HepG2 (cell line): ENCODE measurements around the gene ACAT2. TPM values are rescaled to one million over a fixed set of nuclear protein-coding genes. Genes with fewer than 3 reads are reported as not detected.

ENCODE experiments used
- ARID2 ChIP-seq: sonication (generic); formaldehyde crosslinking; IDR thresholded peaks from 2 replicates; pipeline ENCODE4 v1.8.1; 2022; ENCODE audit warnings: mild to moderate bottlenecking, missing genetic modification reagents, borderline replicate concordance
- ATF3 ChIP-seq: sonication (generic); formaldehyde crosslinking; IDR thresholded peaks from 2 replicates; pipeline ENCODE4 v1.4.0; 2020; ENCODE audit warnings: missing genetic modification reagents
- GFI1 ChIP-seq: sonication (generic); formaldehyde crosslinking; IDR thresholded peaks from 2 replicates; pipeline ENCODE4 v1.5.0; 2020; ENCODE audit warnings: missing genetic modification reagents, mild to moderate bottlenecking, borderline replicate concordance
- ONECUT2 ChIP-seq: sonication (generic); formaldehyde crosslinking; IDR thresholded peaks from 2 replicates; pipeline ENCODE4 v1.4.0; 2020; ENCODE audit warnings: missing genetic modification reagents
- RBAK ChIP-seq: sonication (generic); formaldehyde crosslinking; IDR thresholded peaks from 2 replicates; pipeline ENCODE4 v1.5.1; 2020; ENCODE audit warnings: mild to moderate bottlenecking, missing genetic modification reagents
- RFX5 ChIP-seq: IDR thresholded peaks from 2 replicates; pipeline ENCODE4 v1.6.1; 2011; ENCODE audit warnings: low read depth, low read length, improper control_type of control experiment
- RNF2 ChIP-seq: fragments of 450-650 bp; conservative IDR thresholded peaks from 2 replicates; pipeline ENCODE4 v1.6.1; 2016; ENCODE audit warnings: low read depth
- TOPORS ChIP-seq: sonication (generic); formaldehyde crosslinking; IDR thresholded peaks from 2 replicates; pipeline ENCODE4 v1.8.0; 2023; ENCODE audit warnings: mild to moderate bottlenecking, missing genetic modification reagents
- ZBTB21 ChIP-seq: sonication (generic); formaldehyde crosslinking; IDR thresholded peaks from 2 replicates; pipeline ENCODE4 v1.4.0; 2020; ENCODE audit warnings: missing genetic modification reagents
- ZNF136 ChIP-seq: sonication (generic); formaldehyde crosslinking; IDR thresholded peaks from 2 replicates; pipeline ENCODE4 v1.8.1; 2022; ENCODE audit warnings: low read depth, mild to moderate bottlenecking, moderate library complexity, missing genetic modification reagents
- ZNF225 ChIP-seq: sonication (generic); formaldehyde crosslinking; IDR thresholded peaks from 2 replicates; pipeline ENCODE4 v1.4.0; 2020; ENCODE audit warnings: mild to moderate bottlenecking, missing genetic modification reagents
- ZNF550 ChIP-seq: sonication (generic); formaldehyde crosslinking; IDR thresholded peaks from 2 replicates; pipeline ENCODE4 v1.4.0; 2020; ENCODE audit warnings: mild to moderate bottlenecking, missing genetic modification reagents, borderline replicate concordance
- ZNF557 ChIP-seq: sonication (generic); formaldehyde crosslinking; IDR thresholded peaks from 2 replicates; pipeline ENCODE4 v1.4.0; 2020; ENCODE audit warnings: missing genetic modification reagents
- ZNF569 ChIP-seq: sonication (generic); formaldehyde crosslinking; IDR thresholded peaks from 2 replicates; pipeline ENCODE4 v1.5.0; 2020; ENCODE audit warnings: mild to moderate bottlenecking, missing genetic modification reagents, moderate library complexity, borderline replicate concordance
- ZNF605 ChIP-seq: sonication (generic); formaldehyde crosslinking; IDR thresholded peaks from 2 replicates; pipeline ENCODE4 v1.8.0; 2022; ENCODE audit warnings: mild to moderate bottlenecking, missing genetic modification reagents
- ZNF652 ChIP-seq: IDR thresholded peaks from 2 replicates; pipeline ENCODE4 v1.6.1; 2016; ENCODE audit warnings: low read depth, borderline replicate concordance
- ZNF672 ChIP-seq: sonication (generic); formaldehyde crosslinking; IDR thresholded peaks from 2 replicates; pipeline ENCODE4 v1.8.1; 2022; ENCODE audit warnings: missing genetic modification reagents
- ZNF761 ChIP-seq: sonication (generic); formaldehyde crosslinking; conservative IDR thresholded peaks from 2 replicates; pipeline ENCODE4 v1.4.0; 2020; ENCODE audit warnings: mild to moderate bottlenecking, missing genetic modification reagents
- polyA plus RNA-seq, 8 experiments: library from polyadenylated mRNA; depleted of rRNA in 3 of 8; stranded (reverse) in 7 of 8; unstranded in 1 of 8; fragments of >200 nt; fragmentation: Illumina TruSeq in 4 of 8; extraction: Trizol in 4 of 8; gene quantifications; 2 replicates each; pipeline versions ENCODE4 v1.2.1 to v1.2.3, GENCODE V29; 2011 to 2016; ENCODE audit warnings: low read depth in 4 of 8, missing spikeins in 1 of 8, mixed read lengths in 1 of 8; ENCODE audit not compliant: insufficient read depth in 1 of 8
- total RNA-seq, 5 experiments: library from RNA; depleted of rRNA; stranded (reverse); fragments of >200 nt; fragmentation: Illumina TruSeq; extraction: Trizol; gene quantifications; 2 replicates each; pipeline ENCODE4 v1.2.3, GENCODE V29; 2016; ENCODE audit warnings: low read depth in 1 of 5
- TF ChIP-seq, protein P1 (sequence below): sonication (generic); formaldehyde crosslinking; conservative IDR thresholded peaks from 2 replicates; pipeline ENCODE4 v1.8.0; 2022; ENCODE audit warnings: missing genetic modification reagents
- TF ChIP-seq, protein P2 (sequence below): sonication (generic); formaldehyde crosslinking; IDR thresholded peaks from 2 replicates; pipeline ENCODE4 v1.5.0; 2020; ENCODE audit warnings: missing genetic modification reagents
- TF ChIP-seq, protein P3 (sequence below): sonication (generic); formaldehyde crosslinking; IDR thresholded peaks from 2 replicates; pipeline ENCODE4 v1.5.1; 2020; ENCODE audit warnings: missing genetic modification reagents, mild to moderate bottlenecking, borderline replicate concordance
- TF ChIP-seq, protein P4 (sequence below): sonication (generic); formaldehyde crosslinking; IDR thresholded peaks from 2 replicates; pipeline ENCODE4 v1.8.0; 2022; ENCODE audit warnings: missing genetic modification reagents, low read depth, mild to moderate bottlenecking, borderline replicate concordance
- TF ChIP-seq, protein P5 (sequence below): sonication (generic); formaldehyde crosslinking; conservative IDR thresholded peaks from 2 replicates; pipeline ENCODE4 v1.8.1; 2023; ENCODE audit warnings: missing genetic modification reagents

ACAT2 gene
- total and polyA plus RNA-seq, 2 of the 13 experiments (the other 11 are each of a cell fraction or from before 2014, with no cell fraction given) = 121 to 534 TPM

- TF ChIP-seq, protein P1, sequence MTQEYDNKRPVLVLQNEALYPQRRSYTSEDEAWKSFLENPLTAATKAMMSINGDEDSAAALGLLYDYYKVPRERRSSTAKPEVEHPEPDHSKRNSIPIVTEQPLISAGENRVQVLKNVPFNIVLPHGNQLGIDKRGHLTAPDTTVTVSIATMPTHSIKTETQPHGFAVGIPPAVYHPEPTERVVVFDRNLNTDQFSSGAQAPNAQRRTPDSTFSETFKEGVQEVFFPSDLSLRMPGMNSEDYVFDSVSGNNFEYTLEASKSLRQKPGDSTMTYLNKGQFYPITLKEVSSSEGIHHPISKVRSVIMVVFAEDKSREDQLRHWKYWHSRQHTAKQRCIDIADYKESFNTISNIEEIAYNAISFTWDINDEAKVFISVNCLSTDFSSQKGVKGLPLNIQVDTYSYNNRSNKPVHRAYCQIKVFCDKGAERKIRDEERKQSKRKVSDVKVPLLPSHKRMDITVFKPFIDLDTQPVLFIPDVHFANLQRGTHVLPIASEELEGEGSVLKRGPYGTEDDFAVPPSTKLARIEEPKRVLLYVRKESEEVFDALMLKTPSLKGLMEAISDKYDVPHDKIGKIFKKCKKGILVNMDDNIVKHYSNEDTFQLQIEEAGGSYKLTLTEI = no peak
- no peak for TF ChIP-seq ONECUT2 (CRISPR knock-in tag)
- no peak for TF ChIP-seq ZNF652 (CRISPR knock-in tag)
- TF ChIP-seq ZNF672 = no peak
- TF ChIP-seq ARID2 (CRISPR knock-in tag) = no peak
- TF ChIP-seq, protein P2, sequence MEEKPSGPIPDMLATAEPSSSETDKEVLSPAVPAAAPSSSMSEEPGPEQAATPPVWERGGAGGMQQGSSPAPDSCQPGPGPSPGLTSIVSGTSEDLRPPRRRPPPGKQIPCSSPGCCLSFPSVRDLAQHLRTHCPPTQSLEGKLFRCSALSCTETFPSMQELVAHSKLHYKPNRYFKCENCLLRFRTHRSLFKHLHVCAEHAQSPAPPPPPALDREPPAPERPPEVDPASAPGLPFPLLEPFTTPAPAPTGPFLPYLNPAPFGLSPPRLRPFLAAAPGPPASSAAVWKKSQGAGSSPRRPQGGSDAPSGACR (CRISPR knock-in tag) = no peak
- TF ChIP-seq, protein P3, sequence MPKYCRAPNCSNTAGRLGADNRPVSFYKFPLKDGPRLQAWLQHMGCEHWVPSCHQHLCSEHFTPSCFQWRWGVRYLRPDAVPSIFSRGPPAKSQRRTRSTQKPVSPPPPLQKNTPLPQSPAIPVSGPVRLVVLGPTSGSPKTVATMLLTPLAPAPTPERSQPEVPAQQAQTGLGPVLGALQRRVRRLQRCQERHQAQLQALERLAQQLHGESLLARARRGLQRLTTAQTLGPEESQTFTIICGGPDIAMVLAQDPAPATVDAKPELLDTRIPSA (CRISPR knock-in tag) = 0 out of 2 replicates have a peak, but pooled peaks have one; percentile 65
- no peak for TF ChIP-seq RBAK (CRISPR knock-in tag)
- peak; percentile 37; the same call in 1 of the 2 replicates for TF ChIP-seq ZNF557 (CRISPR knock-in tag)
- TF ChIP-seq ZNF136 = peak; percentile 75; the same call in 1 of the 2 replicates
- no peak for TF ChIP-seq ZNF761
- peak; percentile 28; the same call in 1 of the 2 replicates for TF ChIP-seq GFI1 (CRISPR knock-in tag)
- peak; percentile 31; the same call in 1 of the 2 replicates for TF ChIP-seq RFX5
- no peak for TF ChIP-seq ZBTB21 (CRISPR knock-in tag)
- no peak for TF ChIP-seq RNF2
- TF ChIP-seq, protein P4, sequence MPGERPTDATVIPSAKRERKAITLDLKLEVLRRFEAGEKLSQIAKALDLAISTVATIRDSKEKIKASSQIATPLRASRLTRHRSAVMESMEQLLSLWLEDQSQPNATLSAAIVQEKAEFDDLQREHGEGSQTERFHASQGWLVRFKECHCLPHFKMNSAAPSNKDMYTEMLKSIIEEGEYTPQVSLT (CRISPR knock-in tag) = 0 out of 2 replicates have a peak, but pooled peaks have one; percentile 78
- 0 out of 2 replicates have a peak, but pooled peaks have one; percentile 6 for TF ChIP-seq TOPORS (CRISPR knock-in tag)
- TF ChIP-seq ZNF550 (CRISPR knock-in tag) = 0 out of 2 replicates have a peak, but pooled peaks have one; percentile 5
- TF ChIP-seq ATF3 = no peak
- TF ChIP-seq ZNF225 (CRISPR knock-in tag) = no peak
- TF ChIP-seq ZNF605 (CRISPR knock-in tag) = peak; percentile 71; the same call in 1 of the 2 replicates
- TF ChIP-seq ZNF569 (CRISPR knock-in tag) = no peak
- TF ChIP-seq, protein P5, sequence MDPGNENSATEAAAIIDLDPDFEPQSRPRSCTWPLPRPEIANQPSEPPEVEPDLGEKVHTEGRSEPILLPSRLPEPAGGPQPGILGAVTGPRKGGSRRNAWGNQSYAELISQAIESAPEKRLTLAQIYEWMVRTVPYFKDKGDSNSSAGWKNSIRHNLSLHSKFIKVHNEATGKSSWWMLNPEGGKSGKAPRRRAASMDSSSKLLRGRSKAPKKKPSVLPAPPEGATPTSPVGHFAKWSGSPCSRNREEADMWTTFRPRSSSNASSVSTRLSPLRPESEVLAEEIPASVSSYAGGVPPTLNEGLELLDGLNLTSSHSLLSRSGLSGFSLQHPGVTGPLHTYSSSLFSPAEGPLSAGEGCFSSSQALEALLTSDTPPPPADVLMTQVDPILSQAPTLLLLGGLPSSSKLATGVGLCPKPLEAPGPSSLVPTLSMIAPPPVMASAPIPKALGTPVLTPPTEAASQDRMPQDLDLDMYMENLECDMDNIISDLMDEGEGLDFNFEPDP (CRISPR knock-in tag) = no peak
Observed at GRCh38 chr6:159790149-159790955, 28.5 kb downstream of the ACAT2 start, which contains the start of gene MRPL18 (continued).
